CD4-positive, alpha-beta T cell treated with Interferon alpha-2 for 1 hour (primary cell): ENCODE results near the gene SLC25A26.
"Not testable (repeated sequence)": the region's sequence is repeated elsewhere in the genome, so short reads cannot be mapped to it uniquely, and the experiment has no call there.

Experiments
- DNase-seq, 2 donors: peaks; one replicate each; pipeline ENCODE4 v3.0.0-alpha.2; 2020 to 2022

Gene SLC25A26

GRCh38 chr3:66220602-66221377 lies at the start of gene SLC25A26:
SLC25A26 (plus strand) TSS chr3:66221001; CDS start chr3:66221095, 94 bp downstream.
- DNase-seq = peak; percentile 95 to 97

DNA sequence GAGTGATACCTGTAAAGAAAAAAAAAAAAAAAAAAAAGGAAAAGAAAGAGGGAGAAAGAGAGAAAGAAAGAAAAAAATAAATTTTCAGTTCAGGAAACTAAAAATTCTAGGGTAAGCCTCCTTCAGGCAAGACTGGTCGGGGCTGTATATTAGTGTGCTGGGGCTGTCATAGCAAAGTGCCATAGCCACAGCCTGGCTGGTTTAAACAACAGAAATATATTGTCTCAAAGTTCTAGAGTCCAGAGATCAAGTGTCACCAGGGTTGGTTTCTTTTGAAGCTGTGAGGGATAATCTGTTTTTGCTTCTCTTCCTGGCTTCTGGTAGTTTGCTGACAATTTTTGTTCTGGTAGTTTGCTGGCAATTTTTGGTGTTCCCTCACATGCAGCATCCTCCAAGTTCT lies 48.4 kb upstream of the SLC25A26 start:
- DNase-seq = no peak

GRCh38 chr3:66177026-66177425 lies 43.8 kb upstream of the SLC25A26 start:
- no peak for DNase-seq

DNA sequence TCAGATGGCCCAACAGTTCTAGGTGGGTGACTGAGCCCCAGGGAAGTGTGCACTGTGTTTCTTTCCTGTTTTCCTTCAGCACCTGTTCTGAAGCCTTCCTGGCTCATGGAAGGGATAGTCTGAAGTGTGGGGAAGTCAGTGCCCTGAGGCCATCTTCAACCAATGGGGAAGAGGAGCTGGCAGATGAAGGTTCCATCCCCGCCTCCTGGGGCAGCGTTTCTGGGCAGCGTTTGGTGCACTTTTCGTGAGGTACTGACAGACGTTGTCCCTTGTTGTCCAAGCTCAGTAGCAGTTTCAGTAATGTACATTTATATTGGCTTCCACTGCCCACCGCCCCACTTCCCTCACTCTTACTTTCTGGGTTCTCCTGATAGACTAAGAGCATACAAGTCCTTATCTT lies 42.6 kb upstream of the SLC25A26 start:
- DNase-seq = no peak

DNA sequence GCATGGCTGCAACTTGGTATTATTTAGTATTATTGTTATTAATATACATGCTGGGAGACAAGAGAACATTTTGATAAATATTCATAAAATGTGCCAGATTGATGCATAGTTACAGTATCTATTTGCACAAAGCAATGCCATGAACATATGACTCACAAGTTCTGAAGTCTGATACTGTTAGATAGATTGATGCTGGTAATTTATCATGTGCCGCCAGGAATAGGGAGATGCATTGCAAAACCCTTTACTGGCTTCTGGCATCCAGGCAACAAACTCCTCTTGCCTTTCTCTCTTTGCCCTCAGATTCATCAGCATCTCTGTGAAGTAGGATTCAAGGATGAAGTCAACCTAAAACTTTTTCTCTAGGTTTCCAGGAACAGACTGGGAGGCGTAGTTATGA lies 41.0 kb upstream of the SLC25A26 start:
- no peak for DNase-seq

DNA sequence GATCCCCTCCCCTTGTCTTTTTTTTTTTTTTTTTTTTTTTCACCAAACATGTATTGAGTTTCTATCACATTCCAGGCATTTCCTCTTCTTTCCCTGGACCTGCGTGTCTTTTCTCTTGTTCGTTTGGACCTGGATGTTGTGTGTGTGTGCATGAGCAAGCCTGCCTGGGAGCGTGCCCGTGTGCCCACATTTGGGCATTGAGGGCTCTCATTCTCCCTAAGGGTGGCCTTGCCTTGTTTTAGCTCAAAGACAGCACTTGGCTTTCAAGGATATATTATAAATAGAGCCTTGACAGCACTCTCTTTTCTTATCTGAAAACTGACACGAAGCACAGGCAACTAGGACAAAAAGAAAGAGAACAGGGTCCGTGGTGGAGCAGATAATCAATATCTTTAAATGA lies 39.0 kb upstream of the SLC25A26 start:
- DNase-seq = no peak

DNA sequence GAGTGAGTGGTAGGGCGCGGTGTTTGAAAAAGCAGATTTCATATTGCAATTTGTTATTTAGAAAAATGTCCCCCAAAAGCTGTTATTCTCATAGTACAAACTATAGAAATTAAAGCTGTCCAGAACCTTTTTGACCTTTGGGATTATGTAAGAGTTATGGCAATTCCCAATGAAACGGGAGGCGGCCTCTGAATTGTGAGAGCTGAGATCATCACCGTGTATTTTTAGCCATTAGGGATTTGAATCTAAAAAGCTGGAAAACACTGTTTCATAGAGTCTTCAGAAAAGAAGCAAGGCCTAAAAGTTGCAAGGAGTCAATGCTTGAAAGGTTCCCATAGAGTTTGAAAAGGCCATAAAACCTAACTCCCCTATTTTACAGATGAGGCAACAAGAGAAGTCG lies 38.6 kb upstream of the SLC25A26 start:
- no peak for DNase-seq

DNA sequence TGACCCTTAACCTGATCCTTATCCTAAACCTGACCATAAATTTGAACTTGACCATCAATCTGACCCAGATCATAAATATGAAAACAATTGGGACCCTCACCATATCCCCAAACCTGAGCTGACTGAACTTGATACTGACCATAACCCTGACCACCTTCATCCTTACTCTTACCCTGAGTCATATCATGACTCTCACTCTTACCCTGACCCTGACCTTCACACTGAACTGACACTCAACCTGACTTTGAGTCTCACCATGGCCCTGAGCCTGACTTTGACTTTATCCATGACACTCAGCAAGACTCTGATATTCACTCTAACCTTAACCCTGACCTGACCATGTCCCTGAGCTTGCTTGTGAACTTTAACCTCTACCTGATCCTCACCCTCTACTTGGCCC lies 34.3 kb upstream of the SLC25A26 start:
- no peak for DNase-seq

- no peak for DNase-seq
Observed at GRCh38 chr3:66195347-66195783, 25.4 kb upstream of the SLC25A26 start.

DNA sequence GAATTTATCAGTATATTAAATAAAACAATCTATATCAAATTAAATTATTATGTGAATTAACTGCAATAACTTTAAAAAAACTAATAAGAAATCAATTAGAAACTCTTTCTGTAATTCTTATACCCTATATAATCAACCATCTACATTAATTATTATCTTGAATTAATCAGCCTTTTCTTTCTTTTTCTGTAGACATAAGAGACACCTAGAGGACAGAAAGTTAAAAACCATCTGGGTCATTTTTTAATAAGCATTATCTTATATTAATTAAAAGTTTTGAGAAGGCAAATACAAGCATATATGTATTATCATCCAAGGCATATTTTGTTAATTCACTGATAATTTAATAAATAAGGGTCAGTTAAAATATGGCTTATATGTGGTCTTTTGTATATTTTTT lies 24.2 kb upstream of the SLC25A26 start:
- no peak for DNase-seq

DNA sequence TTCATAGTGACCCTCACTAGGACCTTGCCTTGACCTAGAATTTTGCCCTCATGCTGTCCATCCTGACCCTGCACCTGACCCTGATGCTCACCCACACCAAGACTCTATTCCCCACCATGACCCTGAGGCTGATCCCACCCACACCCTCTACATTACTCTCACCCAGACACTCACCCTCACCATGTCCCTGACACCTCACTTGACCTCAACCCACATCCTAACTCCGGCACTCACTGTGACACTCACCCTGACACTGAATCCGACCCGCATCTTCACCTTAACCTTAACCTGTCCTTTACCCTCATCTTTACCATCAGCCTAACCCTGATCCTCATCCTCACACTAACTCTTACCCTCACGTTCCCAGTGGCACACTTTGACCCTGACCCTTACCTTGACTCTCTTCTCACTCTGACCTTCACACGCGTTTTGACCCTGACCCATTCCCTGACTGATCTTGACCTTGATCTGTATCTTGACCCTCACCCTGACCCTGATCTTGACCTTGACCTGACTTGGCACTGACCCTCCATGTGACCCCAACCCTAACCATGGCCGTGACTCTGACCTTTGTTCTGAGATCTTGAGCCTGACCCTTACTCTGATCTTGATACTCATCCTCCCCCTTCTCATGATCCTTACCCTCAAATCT lies 22.2 kb upstream of the SLC25A26 start:
- no peak for DNase-seq

- no peak for DNase-seq
Observed at GRCh38 chr3:66199089-66199473, 21.7 kb upstream of the SLC25A26 start.

GRCh38 chr3:66200147-66200546 lies 20.7 kb upstream of the SLC25A26 start:
- DNase-seq = no peak

GRCh38 chr3:66200786-66201185 lies 20.0 kb upstream of the SLC25A26 start:
- no peak for DNase-seq

GRCh38 chr3:66203275-66203674 lies 17.5 kb upstream of the SLC25A26 start:
- DNase-seq = no peak

- DNase-seq = no peak
Observed at GRCh38 chr3:66206806-66207205, 14.0 kb upstream of the SLC25A26 start.

DNA sequence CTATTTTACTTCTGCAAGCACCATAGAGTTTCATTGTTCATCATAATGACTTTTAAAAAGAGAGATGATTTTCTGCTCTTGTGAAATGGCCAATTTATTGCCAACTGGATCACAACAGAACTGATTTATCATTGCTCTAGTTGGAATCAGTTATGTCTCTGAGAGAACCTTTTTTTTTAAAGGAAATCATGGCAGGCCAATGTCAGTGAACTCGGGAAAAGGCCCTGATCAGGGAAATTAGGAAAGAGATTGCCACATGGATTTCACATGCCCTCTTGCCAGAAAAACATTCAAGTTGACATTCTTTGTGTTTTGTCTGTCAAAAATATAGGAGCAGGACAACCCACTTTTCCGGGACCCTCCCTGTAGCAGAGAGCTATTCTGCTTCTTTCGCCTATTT lies 12.6 kb upstream of the SLC25A26 start:
- no peak for DNase-seq

- no peak for DNase-seq
Observed at GRCh38 chr3:66210687-66211295, 10.0 kb upstream of the SLC25A26 start.

DNA sequence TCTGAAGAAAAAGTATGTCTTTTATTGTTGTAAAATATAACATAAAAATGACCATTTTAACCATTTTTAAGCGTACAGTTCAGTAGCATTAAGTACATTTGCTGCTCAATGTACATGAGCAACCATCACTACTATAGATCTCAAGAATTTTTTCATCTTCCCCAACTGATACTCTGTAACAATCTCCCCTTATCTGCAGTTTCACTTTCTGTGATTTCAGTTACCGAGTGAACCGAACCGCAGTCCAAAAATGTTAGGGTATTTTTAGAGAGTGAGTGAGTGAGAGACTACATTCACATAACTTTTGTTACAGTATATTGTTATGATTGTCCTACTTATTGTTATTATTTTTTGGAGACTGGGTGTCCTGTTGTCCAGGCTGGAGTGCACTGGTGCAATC lies 9.0 kb upstream of the SLC25A26 start:
- DNase-seq = no peak

DNA sequence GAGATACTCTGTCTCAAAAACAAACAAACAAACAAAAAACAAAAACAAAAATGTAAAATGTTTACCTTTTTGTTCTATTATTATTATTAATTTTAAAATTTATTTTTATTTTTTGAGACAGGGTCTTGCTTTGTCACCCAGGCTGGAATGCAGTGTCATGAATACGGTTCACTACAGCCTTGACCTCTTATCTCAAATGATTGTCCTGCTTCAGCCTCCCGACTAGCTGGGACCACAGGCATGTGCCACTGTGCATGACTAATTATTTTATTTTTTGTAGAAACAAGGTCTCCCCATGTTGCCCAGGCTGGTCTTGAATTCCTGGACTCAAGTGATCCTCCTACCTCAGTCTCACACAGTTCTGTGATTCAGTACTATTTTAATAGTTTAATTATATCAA lies 5.7 kb upstream of the SLC25A26 start:
- DNase-seq = no peak

GRCh38 chr3:66220066-66220465 lies 735 bp upstream of the SLC25A26 start:
- DNase-seq = peak in 1 of 2 donors; percentile 6

- no peak for DNase-seq
Observed at GRCh38 chr3:66224220-66224619, 3.4 kb downstream of the SLC25A26 start.

DNA sequence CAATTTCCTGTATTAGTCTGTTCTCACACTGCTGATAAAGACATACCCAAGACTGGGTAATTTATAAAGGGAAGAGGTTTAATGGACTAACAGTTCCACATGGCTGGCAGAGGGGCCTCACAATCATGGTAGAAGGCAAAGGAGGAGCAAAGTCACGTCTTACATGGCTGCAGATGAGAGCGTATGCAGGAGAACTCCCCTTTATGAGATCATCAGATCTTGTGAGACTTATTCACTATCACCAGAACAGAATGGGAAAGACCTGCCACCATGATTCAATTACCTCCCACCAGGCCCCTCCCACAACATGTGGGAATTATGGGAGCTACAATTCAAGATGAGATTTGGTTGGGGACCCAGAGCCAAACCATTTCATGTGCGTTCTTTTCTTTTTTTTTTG lies 5.3 kb downstream of the SLC25A26 start:
- not testable (repeated sequence) for DNase-seq

DNA sequence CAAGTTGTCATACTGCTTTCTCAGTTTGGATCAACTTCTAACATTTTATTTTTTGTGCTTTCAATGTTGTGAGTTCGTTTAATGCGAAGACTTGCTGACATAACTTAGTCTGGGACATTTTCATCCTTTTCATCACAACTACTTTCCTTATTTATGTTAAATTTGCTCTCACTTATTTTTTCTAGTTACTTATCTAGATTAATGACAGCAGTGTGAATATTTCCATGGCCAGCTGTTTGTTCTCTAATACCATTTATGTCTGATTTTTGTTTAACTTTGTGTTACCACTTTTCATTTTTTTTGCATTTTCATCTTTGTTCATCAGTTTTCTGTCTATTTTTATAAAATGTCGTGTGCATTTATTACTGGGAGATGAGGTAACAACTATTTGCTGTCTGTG lies 6.2 kb downstream of the SLC25A26 start:
- no peak for DNase-seq
